Brain microvascular endothelial cell (primary cell): ENCODE measurements around the gene DNAJB14.

ENCODE experiments used
- DNase-seq: peaks from one replicate; pipeline ENCODE4 v3.0.0-alpha.2; 2020
- H3K27ac ChIP-seq: fragments of 250-450 bp; sonication (Bioruptor Pico); 2 replicates; pipeline ENCODE4 v1.5.1; 2020; ENCODE audit warnings: mild to moderate bottlenecking, moderate library complexity
- H3K27me3 ChIP-seq: fragments of 250-450 bp; sonication (Bioruptor Pico); replicated peaks from 2 replicates; pipeline ENCODE4 v1.5.1; 2020; ENCODE audit warnings: mild to moderate bottlenecking
- H3K36me3 ChIP-seq: fragments of 250-450 bp; sonication (Bioruptor Pico); replicated peaks from 2 replicates; pipeline ENCODE4 v1.5.1; 2020; ENCODE audit warnings: mild to moderate bottlenecking
- H3K4me3 ChIP-seq: 2 replicates; pipeline ENCODE4 v1.5.1; 2011; ENCODE audit warnings: low read depth, mild to moderate bottlenecking, control low read depth, low read length, moderate library complexity
- CTCF ChIP-seq: IDR thresholded peaks from 2 replicates; pipeline ENCODE4 v1.5.1; 2011; ENCODE audit warnings: low read depth, mild to moderate bottlenecking, moderate library complexity, low read length, control low read depth, inconsistent platforms; ENCODE audit errors: missing control alignments
- in situ Hi-C: cut with HindIII; loops from 2 replicates; pipeline ENCODE4 v1.10.0; 2017; ENCODE audit warnings: low sequenced_read_pairs, low pct_ligation_motif_present

Gene DNAJB14

GRCh38 chr4:99946356-99947189 is at the start of gene DNAJB14:
DNAJB14 (minus strand) TSS chr4:99946618; CDS start chr4:99946571, 47 bp downstream.
- Histone ChIP-seq H3K27me3 (no peaks in the 10 kb centered on the region), H3K36me3 (peaks cover 3% of the 10 kb centered on the region), H3K4me3 (peak within 1 kb of the TSS; percentile 82), H3K27ac (peak within 1 kb of the TSS; percentile 28)
- DNase-seq = peak; percentile 31
- TF ChIP-seq CTCF = no peak
- in situ Hi-C loops = no loop called here

- in situ Hi-C loops = no loop called here
- Histone ChIP-seq H3K36me3 (no peaks in the 10 kb centered on the region), H3K27ac (no peak overlapping the region), H3K27me3 (no peaks in the 10 kb centered on the region), H3K4me3 (no peak overlapping the region)
- TF ChIP-seq CTCF = no peak
- peak; percentile 7 for DNase-seq
Observed at GRCh38 chr4:99991741-99992140, 45.3 kb upstream of the DNAJB14 start.

GRCh38 chr4:99987681-99988080 is 41.3 kb upstream of the DNAJB14 start:
- DNase-seq = no peak
- H3K27ac ChIP-seq = no peak overlapping the region
- no peak for TF ChIP-seq CTCF
- in situ Hi-C loops = no loop called here
- H3K27me3 ChIP-seq = no peaks in the 10 kb centered on the region
- H3K36me3 ChIP-seq = no peaks in the 10 kb centered on the region
- H3K4me3 ChIP-seq = no peak overlapping the region

- no peak overlapping the region for H3K27ac ChIP-seq
- in situ Hi-C loops = no loop called here
- no peak for DNase-seq
- H3K27me3 ChIP-seq = no peaks in the 10 kb centered on the region
- no peak overlapping the region for H3K4me3 ChIP-seq
- TF ChIP-seq CTCF = no peak
- H3K36me3 ChIP-seq = no peaks in the 10 kb centered on the region
Observed at GRCh38 chr4:99986792-99987191, 40.4 kb upstream of the DNAJB14 start.

- Histone ChIP-seq H3K27me3 (no peaks in the 10 kb centered on the region), H3K27ac (no peak overlapping the region), H3K4me3 (no peak overlapping the region), H3K36me3 (no peaks in the 10 kb centered on the region)
- no peak for DNase-seq
- no peak for TF ChIP-seq CTCF
- in situ Hi-C loops = no loop called here
Observed at GRCh38 chr4:99983289-99983943, 37.0 kb upstream of the DNAJB14 start.
